GM19023 (cell line): ENCODE data around the gene CFAP299.
A peak's percentile ranks its signal among the peaks of the same experiment; 100 is the strongest.
"Not testable (repeated sequence)": the region's sequence is repeated elsewhere in the genome, so short reads cannot be mapped to it uniquely, and the experiment has no call there.

Source experiments
- ATAC-seq: cut with Tn5 transposase; IDR thresholded peaks from one replicate; pipeline ENCODE4 v1.9.1; 2021; ENCODE audit warnings: mild to moderate bottlenecking, moderate library complexity; ENCODE audit not compliant: unreplicated experiment

The CFAP299 gene

GRCh38 chr4:80586716-80587115 lies 251.2 kb downstream of the CFAP299 start:
- ATAC-seq = no peak

- no peak for ATAC-seq
Measured at GRCh38 chr4:80587871-80588385, 252.4 kb downstream of the CFAP299 start.

GRCh38 chr4:80592950-80593349 lies 257.4 kb downstream of the CFAP299 start:
- peak; percentile 84 for ATAC-seq

- ATAC-seq = no peak
Measured at GRCh38 chr4:80594701-80595100, 259.2 kb downstream of the CFAP299 start.

- ATAC-seq = no peak
Measured at GRCh38 chr4:80608281-80608980, 272.9 kb downstream of the CFAP299 start.

- no peak for ATAC-seq
Measured at GRCh38 chr4:80610199-80610598, 274.7 kb downstream of the CFAP299 start.

GRCh38 chr4:80610845-80611677 lies 275.5 kb downstream of the CFAP299 start:
- ATAC-seq = peak; percentile 76

GRCh38 chr4:80611678-80611979 lies 276.1 kb downstream of the CFAP299 start:
- ATAC-seq = peak; percentile 13

GRCh38 chr4:80613470-80613869 lies 277.9 kb downstream of the CFAP299 start:
- ATAC-seq = no peak

- ATAC-seq = no peak
Measured at GRCh38 chr4:80614319-80614718, 278.8 kb downstream of the CFAP299 start.

- no peak for ATAC-seq
Measured at GRCh38 chr4:80615099-80615498, 279.6 kb downstream of the CFAP299 start.

GRCh38 chr4:80619070-80619674 lies 283.6 kb downstream of the CFAP299 start:
- ATAC-seq = no peak

- ATAC-seq = no peak
Measured at GRCh38 chr4:80631861-80632260, 296.3 kb downstream of the CFAP299 start.

GRCh38 chr4:80637190-80637589 lies 301.7 kb downstream of the CFAP299 start:
- no peak for ATAC-seq

- no peak for ATAC-seq
Measured at GRCh38 chr4:80646061-80646460, 310.5 kb downstream of the CFAP299 start.

GRCh38 chr4:80655662-80656061 lies 320.1 kb downstream of the CFAP299 start:
- no peak for ATAC-seq

- not testable (repeated sequence) for ATAC-seq
Measured at GRCh38 chr4:80670118-80670517, 334.6 kb downstream of the CFAP299 start.

- ATAC-seq = no peak
Measured at GRCh38 chr4:80678413-80678812, 342.9 kb downstream of the CFAP299 start.

- no peak for ATAC-seq
Measured at GRCh38 chr4:80680934-80681333, 345.4 kb downstream of the CFAP299 start.

GRCh38 chr4:80685214-80685613 lies 349.7 kb downstream of the CFAP299 start:
- no peak for ATAC-seq

- not testable (repeated sequence) for ATAC-seq
Measured at GRCh38 chr4:80687736-80688135, 352.2 kb downstream of the CFAP299 start.

GRCh38 chr4:80694171-80694570 lies 358.6 kb downstream of the CFAP299 start:
- no peak for ATAC-seq
